HFF-Myc (cell line): Measurements from ENCODE around the gene COL16A1.

Experiments used
- DNase-seq: peaks from one replicate; pipeline ENCODE4 v3.0.0-alpha.2; 2011; ENCODE audit warnings: low read depth; ENCODE audit errors: extremely low read depth
- H3K4me3 ChIP-seq: replicated peaks from 2 replicates; pipeline ENCODE4 v1.5.1; 2011; ENCODE audit warnings: low read depth, mild to moderate bottlenecking, control low read depth, low read length
- TF ChIP-seq, protein P1 (sequence below): IDR thresholded peaks from 2 replicates; pipeline ENCODE4 v1.5.1; 2012; ENCODE audit warnings: mild to moderate bottlenecking, low read depth, low read length, control low read depth; ENCODE audit errors: missing control alignments

COL16A1 gene

DNA sequence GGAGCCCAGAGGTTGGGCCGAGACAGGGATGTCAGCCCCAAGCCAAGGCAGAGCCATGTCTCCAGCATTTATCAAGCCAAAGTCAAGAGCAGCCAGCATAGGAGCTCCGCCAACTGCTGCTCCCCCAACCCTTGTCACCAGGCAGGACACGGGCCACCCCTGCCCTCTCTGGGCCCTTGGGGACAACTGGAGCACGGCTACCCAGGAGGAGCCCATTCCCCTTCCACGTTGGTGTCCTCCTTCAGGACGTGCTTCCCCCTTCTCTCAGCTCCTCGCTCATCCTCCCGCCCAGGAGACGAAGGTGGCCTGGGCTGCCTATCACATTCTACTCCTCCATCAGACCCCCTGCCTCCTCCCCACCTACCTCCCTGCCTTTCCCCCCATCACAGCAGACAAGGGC lies 39.3 kb downstream of the COL16A1 start:
- no peak for DNase-seq
- H3K4me3 ChIP-seq = no peak overlapping the region
- TF ChIP-seq, protein P1, sequence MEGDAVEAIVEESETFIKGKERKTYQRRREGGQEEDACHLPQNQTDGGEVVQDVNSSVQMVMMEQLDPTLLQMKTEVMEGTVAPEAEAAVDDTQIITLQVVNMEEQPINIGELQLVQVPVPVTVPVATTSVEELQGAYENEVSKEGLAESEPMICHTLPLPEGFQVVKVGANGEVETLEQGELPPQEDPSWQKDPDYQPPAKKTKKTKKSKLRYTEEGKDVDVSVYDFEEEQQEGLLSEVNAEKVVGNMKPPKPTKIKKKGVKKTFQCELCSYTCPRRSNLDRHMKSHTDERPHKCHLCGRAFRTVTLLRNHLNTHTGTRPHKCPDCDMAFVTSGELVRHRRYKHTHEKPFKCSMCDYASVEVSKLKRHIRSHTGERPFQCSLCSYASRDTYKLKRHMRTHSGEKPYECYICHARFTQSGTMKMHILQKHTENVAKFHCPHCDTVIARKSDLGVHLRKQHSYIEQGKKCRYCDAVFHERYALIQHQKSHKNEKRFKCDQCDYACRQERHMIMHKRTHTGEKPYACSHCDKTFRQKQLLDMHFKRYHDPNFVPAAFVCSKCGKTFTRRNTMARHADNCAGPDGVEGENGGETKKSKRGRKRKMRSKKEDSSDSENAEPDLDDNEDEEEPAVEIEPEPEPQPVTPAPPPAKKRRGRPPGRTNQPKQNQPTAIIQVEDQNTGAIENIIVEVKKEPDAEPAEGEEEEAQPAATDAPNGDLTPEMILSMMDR = no peak

DNA sequence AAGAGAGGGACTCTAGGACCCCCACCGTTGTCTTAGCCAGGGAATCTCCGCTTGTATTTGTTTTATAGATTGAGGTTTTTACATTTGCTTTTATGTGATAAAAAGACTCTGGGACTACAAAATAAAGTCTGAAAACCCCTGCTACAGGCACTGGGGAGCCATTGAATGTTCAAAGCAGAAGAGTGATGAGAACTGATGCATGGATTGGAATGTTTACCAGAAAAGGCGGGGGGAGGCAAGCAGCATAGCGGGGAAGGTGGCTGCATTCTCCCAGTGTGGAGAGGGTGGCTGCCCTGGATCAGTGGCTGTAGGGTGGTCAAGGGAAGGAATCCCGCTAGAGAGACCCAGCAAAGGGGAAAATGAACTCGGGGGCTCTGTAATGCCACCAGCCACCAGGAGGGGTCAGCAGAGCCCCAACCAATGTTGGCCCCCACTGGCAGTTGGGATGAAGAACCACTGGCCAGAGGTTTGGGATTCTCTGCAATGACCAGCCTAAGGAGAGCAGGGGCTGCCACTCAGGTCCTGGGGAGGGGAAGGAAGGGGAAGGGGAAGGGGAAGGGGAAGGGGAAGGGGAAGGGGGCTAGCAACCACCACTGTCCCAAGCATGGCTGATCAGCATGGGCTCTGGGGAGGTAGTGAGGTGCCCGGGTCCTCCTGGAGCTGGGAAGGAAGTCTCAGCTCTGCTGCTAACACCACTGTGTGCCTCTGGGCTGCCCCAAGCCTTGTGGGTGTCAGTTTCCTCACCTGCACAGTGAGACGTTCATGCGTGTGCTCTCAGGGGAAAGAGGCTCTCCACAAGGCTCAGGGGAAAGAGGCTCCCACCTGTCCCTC lies 40.0 kb downstream of the COL16A1 start:
- DNase-seq = no peak
- no peak overlapping the region for H3K4me3 ChIP-seq
- TF ChIP-seq, protein P1 = peak; percentile 82

DNA sequence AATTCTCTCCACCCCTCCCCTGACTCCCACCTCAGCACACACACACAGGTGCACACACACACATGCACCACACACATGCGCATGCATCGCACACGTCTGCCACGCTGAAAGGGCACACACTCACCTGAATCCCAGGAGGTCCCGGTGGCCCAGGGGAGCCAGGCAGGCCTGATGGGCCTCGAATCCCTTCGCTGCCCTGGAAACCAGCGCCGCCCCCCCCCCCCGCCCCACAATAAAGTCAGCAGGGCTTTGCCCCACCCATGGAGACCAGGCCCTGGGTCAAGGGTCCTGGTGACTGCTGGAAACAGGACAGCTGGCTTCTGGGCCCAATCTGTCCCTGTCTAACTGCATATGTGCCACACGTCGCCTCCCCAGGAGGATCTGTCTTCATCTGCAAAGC lies 41.4 kb downstream of the COL16A1 start:
- TF ChIP-seq, protein P1 = no peak
- DNase-seq = no peak
- H3K4me3 ChIP-seq = no peak overlapping the region

DNA sequence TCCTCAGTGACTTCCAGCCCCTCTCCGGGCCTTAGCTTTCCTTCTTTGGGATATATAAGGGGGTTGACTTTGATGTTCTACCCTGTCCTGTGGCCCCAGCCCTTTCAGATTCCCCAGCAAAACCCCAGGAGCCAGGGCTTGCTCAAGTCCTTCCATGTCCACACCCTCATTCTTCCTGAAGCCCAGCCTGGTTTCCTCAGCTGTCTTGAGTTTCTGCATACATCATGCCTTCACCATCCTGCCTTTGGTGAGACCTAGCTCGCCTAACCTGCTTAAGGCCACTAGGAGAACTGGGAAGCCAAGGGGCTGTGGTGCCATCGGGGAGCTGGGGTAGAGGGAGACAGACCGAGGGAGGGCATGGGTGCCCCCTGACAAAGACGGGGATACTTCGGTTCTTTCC lies 42.0 kb downstream of the COL16A1 start:
- H3K4me3 ChIP-seq = no peak overlapping the region
- no peak for DNase-seq
- TF ChIP-seq, protein P1 = no peak

DNA sequence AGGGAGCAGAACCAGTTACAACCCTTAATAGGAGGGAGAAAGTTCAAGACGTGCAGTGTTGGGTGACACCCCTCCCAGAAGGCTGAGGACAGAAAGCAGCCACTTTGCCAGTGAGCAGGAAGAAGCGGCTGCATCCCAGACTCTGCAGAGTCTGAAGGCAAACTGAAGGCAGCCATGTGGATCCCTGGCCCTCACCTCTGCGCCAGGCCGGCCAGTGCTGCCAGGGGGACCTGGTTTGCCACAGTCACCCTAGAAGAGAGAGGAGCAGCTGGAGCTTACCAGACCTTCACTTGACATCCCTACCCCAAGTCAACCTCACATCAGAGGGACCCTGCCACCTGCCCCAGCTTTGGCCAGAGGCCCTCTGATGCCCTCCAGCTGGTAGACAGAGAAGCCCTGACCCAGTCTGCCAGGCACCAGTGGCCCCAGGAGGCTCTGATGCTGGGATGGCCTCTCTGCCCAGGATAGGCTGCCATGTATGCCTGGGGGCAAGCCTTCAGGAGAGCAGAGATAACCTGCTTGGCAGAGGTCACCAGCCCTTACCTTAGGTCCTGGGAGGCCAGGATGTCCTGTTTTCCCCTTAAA lies 42.9 kb downstream of the COL16A1 start:
- H3K4me3 ChIP-seq = no peak overlapping the region
- TF ChIP-seq, protein P1 = no peak
- DNase-seq = no peak

DNA sequence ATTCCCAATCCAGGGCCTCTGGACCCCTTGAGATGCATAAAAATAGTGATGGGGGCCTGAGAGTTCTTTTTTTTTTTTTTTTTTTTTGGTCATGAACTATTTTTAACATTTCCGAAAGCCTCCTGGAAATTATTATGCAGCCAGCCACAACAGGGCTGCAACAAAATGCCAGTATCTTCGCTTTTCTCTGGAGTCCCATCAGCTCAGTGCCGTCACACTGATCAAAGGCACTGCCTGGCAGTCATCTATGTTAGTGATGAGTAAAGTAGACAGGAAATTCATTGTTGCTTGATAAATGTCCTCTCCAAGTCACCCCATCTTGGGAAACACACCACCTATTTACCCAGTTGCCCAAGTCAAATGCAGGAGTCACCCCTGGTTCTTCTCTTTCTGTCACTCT lies 43.9 kb downstream of the COL16A1 start:
- DNase-seq = no peak
- no peak overlapping the region for H3K4me3 ChIP-seq
- TF ChIP-seq, protein P1 = no peak
